Endothelial cell (in vitro differentiated cells): Measurements from ENCODE around the gene MEG3. TPM values are rescaled to one million over a fixed set of nuclear protein-coding genes. Genes with fewer than 3 reads are reported as not detected.
"Not testable (repeated sequence)": the region's sequence is repeated elsewhere in the genome, so short reads cannot be mapped to it uniquely, and the experiment has no call there.

Experiments used
- DNase-seq: peaks from one replicate; pipeline ENCODE4 v3.0.0; 2021; ENCODE audit warnings: low spot score
- H3K27ac Mint-ChIP-seq: one replicate; pipeline ENCODE4 v1.8.0; 2021; ENCODE audit warnings: mixed read lengths, inconsistent platforms; ENCODE audit not compliant: unreplicated experiment
- H3K27me3 Mint-ChIP-seq: one replicate; pipeline ENCODE4 v1.8.0; 2021; ENCODE audit warnings: mild to moderate bottlenecking, moderate library complexity, mixed read lengths, inconsistent platforms; ENCODE audit not compliant: unreplicated experiment
- H3K36me3 Mint-ChIP-seq: one replicate; pipeline ENCODE4 v1.8.0; 2021; ENCODE audit warnings: mild to moderate bottlenecking, low read depth, mixed read lengths, inconsistent platforms; ENCODE audit not compliant: unreplicated experiment
- H3K4me1 Mint-ChIP-seq: one replicate; pipeline ENCODE4 v1.8.0; 2021; ENCODE audit warnings: mild to moderate bottlenecking, mixed read lengths, inconsistent platforms; ENCODE audit not compliant: unreplicated experiment
- H3K4me3 Mint-ChIP-seq: one replicate; pipeline ENCODE4 v1.8.0; 2021; ENCODE audit warnings: mild to moderate bottlenecking, mixed read lengths, inconsistent platforms; ENCODE audit not compliant: unreplicated experiment
- H3K9me3 Mint-ChIP-seq: one replicate; pipeline ENCODE4 v1.8.0; 2021; ENCODE audit warnings: mixed read lengths, inconsistent platforms; ENCODE audit not compliant: unreplicated experiment
- total RNA-seq: library from RNA; stranded (reverse); fragmentation: NEBNext Ultra II Directional; extraction: Animal tissue kit (Norgen Biotek cat#: 25700); gene quantifications from one replicate; pipeline ENCODE4 v1.2.1, GENCODE V29; 2021; ENCODE audit not compliant: unreplicated experiment
- TF ChIP-seq, protein P1 (sequence below): fragments of 200-600 bp; sonication (generic); IDR thresholded peaks from one replicate; pipeline ENCODE4 v1.5.0; 2021; ENCODE audit warnings: antibody characterized with exemption; ENCODE audit not compliant: unreplicated experiment

The MEG3 gene
- total RNA-seq, 1 donor from 2014 or later, result not detected

DNA sequence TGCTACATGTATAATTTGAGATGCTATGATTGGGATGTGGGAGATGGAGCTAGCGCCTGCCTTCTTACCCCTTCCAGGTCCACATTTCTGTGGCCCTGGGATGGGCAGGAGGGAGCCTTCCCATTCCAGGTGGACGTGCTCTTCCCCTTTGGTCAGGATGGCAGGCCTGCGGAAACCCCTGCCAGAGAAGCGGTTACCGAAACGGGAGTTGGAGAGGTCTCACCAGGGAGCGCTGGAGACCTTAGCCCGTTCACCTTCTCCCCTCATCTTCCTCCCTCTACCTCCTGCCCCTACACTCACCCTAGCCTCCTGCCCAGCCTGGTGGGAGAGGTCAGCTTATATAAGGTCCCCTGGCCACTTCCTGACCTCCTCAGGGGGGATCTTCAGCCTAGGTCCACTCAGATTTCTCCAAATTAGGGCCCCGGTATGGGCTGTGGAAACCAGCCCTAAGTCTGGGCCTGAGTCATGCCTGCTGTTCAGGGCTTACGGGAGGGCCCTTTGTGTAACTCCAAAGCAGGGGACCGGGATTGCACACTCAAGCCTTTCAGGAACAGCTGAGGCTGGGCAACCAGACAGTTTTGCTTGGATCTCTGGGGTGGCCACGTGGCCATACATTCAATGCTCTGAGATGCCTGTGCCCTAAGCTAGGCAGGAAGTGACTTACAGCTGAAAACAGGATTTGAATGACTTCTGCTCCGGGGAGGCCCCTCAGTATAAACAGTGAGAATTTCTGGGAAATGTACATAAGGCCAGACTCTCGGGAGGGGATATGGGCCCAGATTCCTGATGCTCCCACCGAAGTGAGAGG is 10.2 kb upstream of the MEG3 start:
- no peak for DNase-seq
- H3K4me3 Mint-ChIP-seq, result no peak overlapping the region
- H3K4me1 Mint-ChIP-seq, result peaks cover 20% of the 10 kb centered on the region

DNA sequence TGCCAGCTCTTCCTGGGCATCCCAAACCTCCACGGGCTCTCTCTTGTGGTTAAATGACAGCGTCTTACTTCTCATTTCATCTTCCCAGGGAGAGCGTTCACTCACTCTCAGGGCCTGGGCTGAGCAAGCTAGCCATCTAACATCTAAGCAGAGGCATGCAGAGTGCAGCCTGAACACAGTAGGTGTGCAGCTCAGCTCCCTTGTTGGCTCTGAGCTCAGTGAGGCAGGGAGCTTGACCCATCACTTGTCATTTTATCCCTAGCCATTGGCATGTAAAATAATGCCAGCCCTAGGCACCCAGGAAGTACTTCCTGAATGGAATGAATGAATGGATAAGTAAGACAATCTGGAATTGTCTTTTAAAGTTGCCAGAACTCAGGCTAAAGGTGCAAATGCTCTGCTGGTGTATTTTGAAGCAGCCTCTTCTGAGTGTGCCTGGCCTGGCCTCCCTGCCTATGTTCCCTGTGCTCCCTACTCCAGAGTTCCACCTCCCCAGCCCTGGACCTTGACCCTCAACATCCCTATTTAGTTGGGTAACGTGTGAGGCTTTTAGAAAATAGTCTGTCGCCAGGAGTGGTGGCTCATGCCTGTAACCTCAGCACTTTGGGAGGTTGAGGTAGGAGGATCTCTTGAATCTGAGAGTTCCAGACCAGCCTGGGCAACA is 9.5 kb upstream of the MEG3 start:
- Mint-ChIP-seq H3K4me1 (peaks cover 20% of the 10 kb centered on the region), H3K36me3 (peaks cover 8% of the 10 kb centered on the region), H3K27ac (no peak overlapping the region), H3K4me3 (no peak overlapping the region), H3K9me3 (no peaks in the 10 kb centered on the region), H3K27me3 (peaks cover 3% of the 10 kb centered on the region)
- TF ChIP-seq, protein P1, sequence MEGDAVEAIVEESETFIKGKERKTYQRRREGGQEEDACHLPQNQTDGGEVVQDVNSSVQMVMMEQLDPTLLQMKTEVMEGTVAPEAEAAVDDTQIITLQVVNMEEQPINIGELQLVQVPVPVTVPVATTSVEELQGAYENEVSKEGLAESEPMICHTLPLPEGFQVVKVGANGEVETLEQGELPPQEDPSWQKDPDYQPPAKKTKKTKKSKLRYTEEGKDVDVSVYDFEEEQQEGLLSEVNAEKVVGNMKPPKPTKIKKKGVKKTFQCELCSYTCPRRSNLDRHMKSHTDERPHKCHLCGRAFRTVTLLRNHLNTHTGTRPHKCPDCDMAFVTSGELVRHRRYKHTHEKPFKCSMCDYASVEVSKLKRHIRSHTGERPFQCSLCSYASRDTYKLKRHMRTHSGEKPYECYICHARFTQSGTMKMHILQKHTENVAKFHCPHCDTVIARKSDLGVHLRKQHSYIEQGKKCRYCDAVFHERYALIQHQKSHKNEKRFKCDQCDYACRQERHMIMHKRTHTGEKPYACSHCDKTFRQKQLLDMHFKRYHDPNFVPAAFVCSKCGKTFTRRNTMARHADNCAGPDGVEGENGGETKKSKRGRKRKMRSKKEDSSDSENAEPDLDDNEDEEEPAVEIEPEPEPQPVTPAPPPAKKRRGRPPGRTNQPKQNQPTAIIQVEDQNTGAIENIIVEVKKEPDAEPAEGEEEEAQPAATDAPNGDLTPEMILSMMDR, result no peak
- DNase-seq, result no peak

More for the DNA sequence above, 10.2 kb upstream of the MEG3 start:
- Mint-ChIP-seq H3K27ac (peak overlapping the region; percentile 31), H3K36me3 (peaks cover 8% of the 10 kb centered on the region), H3K9me3 (no peaks in the 10 kb centered on the region), H3K27me3 (peaks cover 3% of the 10 kb centered on the region)
- TF ChIP-seq, protein P1, result no peak

DNA sequence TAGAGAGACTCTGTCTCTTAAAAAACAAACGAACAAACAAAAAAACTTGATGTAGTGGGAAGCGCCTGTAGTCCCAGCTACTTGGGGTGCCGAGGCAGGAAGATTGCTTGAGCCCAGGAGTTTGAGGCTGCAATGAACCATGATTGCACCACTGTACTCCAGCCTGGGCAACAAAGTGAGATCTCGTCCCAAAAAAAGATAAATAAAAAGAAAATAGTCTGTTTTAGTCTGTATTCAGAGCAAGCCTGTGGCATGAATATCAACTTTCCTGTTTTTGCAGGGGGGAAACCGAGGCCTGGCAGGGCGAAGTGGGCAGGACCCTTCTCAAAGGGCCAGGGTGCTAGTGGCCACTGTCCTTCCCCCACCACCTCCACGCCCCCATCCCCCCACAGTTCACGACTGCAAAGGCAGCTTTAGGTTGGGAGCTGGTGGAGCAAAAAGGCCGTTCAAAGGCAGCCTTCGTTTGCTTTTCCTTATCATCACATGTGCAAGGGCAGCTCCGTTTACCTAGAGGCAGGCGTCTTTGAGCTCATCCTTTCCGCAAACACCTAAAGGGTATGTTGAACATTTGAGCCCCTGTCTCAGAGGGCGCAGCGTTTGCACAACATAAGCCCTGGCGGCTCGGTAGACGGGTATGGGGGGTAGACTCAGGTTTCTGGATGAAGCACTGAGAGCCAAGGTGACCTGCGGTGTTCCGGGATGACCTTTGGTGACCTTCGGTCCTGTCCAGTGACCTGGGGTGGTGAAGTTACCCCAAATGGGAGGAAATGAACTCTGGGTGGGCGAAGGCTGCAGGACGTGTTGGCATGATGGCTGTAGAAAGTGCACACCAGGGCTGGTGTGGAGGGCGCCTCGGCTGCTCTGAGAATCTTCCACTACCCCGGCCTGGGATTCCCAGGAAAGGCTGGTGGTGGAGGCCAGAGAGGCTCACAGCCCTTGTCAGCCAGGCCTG is 8.7 kb upstream of the MEG3 start:
- H3K36me3 Mint-ChIP-seq, result peaks cover 8% of the 10 kb centered on the region
- no peak overlapping the region for H3K4me3 Mint-ChIP-seq
- DNase-seq, result no peak
- H3K27me3 Mint-ChIP-seq, result peaks cover 2% of the 10 kb centered on the region
- TF ChIP-seq, protein P1, result no peak
- H3K4me1 Mint-ChIP-seq, result peaks cover 20% of the 10 kb centered on the region
- H3K9me3 Mint-ChIP-seq, result no peaks in the 10 kb centered on the region
- H3K27ac Mint-ChIP-seq, result no peak overlapping the region

DNA sequence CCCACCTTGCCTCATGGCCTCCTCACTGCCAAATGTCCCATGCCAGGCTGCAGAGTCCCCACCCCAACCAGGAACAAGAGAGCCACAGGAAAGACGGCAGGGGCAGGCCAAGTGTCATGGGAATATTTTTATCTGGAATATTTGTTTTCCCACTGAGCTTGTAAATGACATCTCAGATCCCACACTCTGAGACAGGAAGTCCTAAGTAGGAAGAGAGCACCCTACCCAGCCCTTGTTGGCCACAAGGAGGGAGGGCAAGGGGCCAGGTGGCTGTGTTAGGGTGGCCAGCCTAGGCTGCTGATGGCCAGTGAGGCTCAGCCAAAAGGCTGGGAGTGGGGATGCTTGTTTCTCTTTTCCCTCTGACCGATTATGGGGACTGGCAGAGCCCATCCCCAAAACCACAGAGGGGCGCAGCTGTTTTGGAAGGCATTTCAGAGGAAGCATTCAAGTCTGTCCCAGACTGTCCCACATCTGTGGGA is 7.7 kb upstream of the MEG3 start:
- Mint-ChIP-seq H3K27me3 (peaks cover 2% of the 10 kb centered on the region), H3K4me3 (no peak overlapping the region), H3K4me1 (peaks cover 20% of the 10 kb centered on the region), H3K36me3 (peaks cover 8% of the 10 kb centered on the region), H3K27ac (no peak overlapping the region), H3K9me3 (no peaks in the 10 kb centered on the region)
- DNase-seq, result no peak
- TF ChIP-seq, protein P1, result no peak

DNA sequence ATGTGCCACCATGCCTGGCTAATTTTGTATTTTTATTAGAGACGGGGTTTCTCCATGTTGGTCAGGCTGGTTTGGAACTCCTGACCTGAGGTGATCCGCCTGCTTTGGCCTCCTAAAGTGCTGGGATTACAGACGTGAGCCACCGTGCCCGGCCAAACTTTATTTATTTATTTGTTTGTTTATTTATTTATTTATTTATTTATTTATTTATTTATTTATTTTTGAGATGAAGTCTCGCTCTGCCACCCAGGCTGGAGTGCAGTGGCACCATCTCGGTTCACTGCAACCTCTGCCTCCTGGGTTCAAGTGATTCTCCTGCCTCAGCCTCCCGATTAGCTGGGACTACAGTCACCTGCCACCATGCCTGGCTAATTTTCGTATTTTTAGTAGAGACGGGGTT is 7.0 kb upstream of the MEG3 start:
- H3K27me3 Mint-ChIP-seq, H3K4me3 Mint-ChIP-seq, DNase-seq, H3K36me3 Mint-ChIP-seq, H3K9me3 Mint-ChIP-seq, H3K27ac Mint-ChIP-seq: not testable (repeated sequence)
- H3K4me1 Mint-ChIP-seq, result peaks cover 20% of the 10 kb centered on the region
